ENCODE data around the gene KL. TPM values are rescaled to one million over a fixed set of nuclear protein-coding genes. Genes with fewer than 3 reads are reported as not detected.

The KL gene
- total and polyA plus RNA-seq, 2 of the 8 experiments (the other 6 are each of a cell fraction or from before 2014, with no cell fraction given) = 0.02 TPM; not detected in 1

- TF ChIP-seq RBBP5 (IDR thresholded peaks at IDR 0.05; ENCODE audit: borderline replicate concordance, low read depth, low read length) = no peak
- peak; percentile 15; the same call in 1 of the 2 replicates for TF ChIP-seq E2F6 (IDR thresholded peaks at IDR 0.05)
- TF ChIP-seq MAX (IDR thresholded peaks at IDR 0.05) = peak; percentile 39; the same call in 1 of the 2 replicates
- no peak for TF ChIP-seq GTF2F1 (IDR thresholded peaks at IDR 0.05; ENCODE audit: borderline replicate concordance, low read depth, low read length)
- TF ChIP-seq PHF8 (conservative IDR thresholded peaks at IDR 0.05; ENCODE audit: low read depth, low read length) = no peak
- TF ChIP-seq EGR1 (IDR thresholded peaks at IDR 0.05; ENCODE audit: borderline replicate concordance, low read depth, low read length) = no peak
- TF ChIP-seq ATF2 (IDR thresholded peaks at IDR 0.05; ENCODE audit: low read length) = no peak
Measured at GRCh38 chr13:33025220-33025744, 9.1 kb downstream of the KL start (continued).
